MM.1S (cell line): ENCODE data around the gene ZNF205.

Experiments used
- DNase-seq: peaks from one replicate; pipeline ENCODE4 v3.0.0-alpha.2; 2015
- H2AFZ ChIP-seq: fragments of 300-600 bp; sonication (generic); 2 replicates; pipeline ENCODE4 v1.6.0; 2016; ENCODE audit warnings: antibody characterized with exemption, low read length
- H3F3A ChIP-seq: fragments of 300-600 bp; sonication (generic); 2 replicates; pipeline ENCODE4 v1.6.1; 2016; ENCODE audit warnings: mild to moderate bottlenecking, antibody characterized with exemption, low read length, moderate library complexity, mixed read lengths; ENCODE audit not compliant: insufficient read depth
- H3K27ac ChIP-seq: fragments of 300-600 bp; sonication (generic); 2 replicates; pipeline ENCODE4 v1.5.1; 2016; ENCODE audit warnings: mild to moderate bottlenecking, low read length
- H3K27me3 ChIP-seq: fragments of 300-600 bp; sonication (generic); replicated peaks from 2 replicates; pipeline ENCODE4 v1.6.0; 2016; ENCODE audit warnings: low read length; ENCODE audit not compliant: insufficient read depth
- H3K36me3 ChIP-seq: fragments of 300-600 bp; sonication (generic); replicated peaks from 2 replicates; pipeline ENCODE4 v1.6.1; 2016; ENCODE audit warnings: mild to moderate bottlenecking, low read length, mixed read lengths; ENCODE audit not compliant: insufficient read depth
- H3K4me1 ChIP-seq: fragments of 300-600 bp; sonication (generic); 2 replicates; pipeline ENCODE4 v1.6.1; 2016; ENCODE audit warnings: low read length, mixed read lengths
- H3K4me2 ChIP-seq: fragments of 300-600 bp; sonication (generic); 2 replicates; pipeline ENCODE4 v1.6.0; 2016; ENCODE audit warnings: low read depth, low read length
- H3K4me3 ChIP-seq: fragments of 300-600 bp; sonication (generic); 2 replicates; pipeline ENCODE4 v1.5.1; 2016; ENCODE audit warnings: low read length, mixed read lengths
- H3K79me2 ChIP-seq: fragments of 300-600 bp; sonication (generic); 2 replicates; pipeline ENCODE4 v1.6.1; 2016; ENCODE audit warnings: mixed run types, low read length, mixed read lengths
- H3K9ac ChIP-seq: fragments of 300-600 bp; sonication (generic); 2 replicates; pipeline ENCODE4 v1.6.1; 2016; ENCODE audit warnings: low read length, mixed read lengths
- H3K9me2 ChIP-seq: fragments of 300-600 bp; sonication (generic); replicated peaks from 2 replicates; pipeline ENCODE4 v1.6.1; 2016; ENCODE audit warnings: mild to moderate bottlenecking, low read length, mixed read lengths; ENCODE audit not compliant: insufficient read depth
- H3K9me3 ChIP-seq: fragments of 300-600 bp; sonication (generic); replicated peaks from 2 replicates; pipeline ENCODE4 v1.6.1; 2016; ENCODE audit warnings: mild to moderate bottlenecking, low read length, mixed read lengths; ENCODE audit not compliant: insufficient read depth
- H4K20me1 ChIP-seq: fragments of 300-600 bp; sonication (generic); 2 replicates; pipeline ENCODE4 v1.6.1; 2016; ENCODE audit warnings: mild to moderate bottlenecking, low read length, moderate library complexity, mixed read lengths; ENCODE audit not compliant: insufficient read depth
- CTCF ChIP-seq: fragments of 300-600 bp; sonication (generic); IDR thresholded peaks from 2 replicates; pipeline ENCODE4 v1.5.1; 2016; ENCODE audit warnings: antibody characterized with exemption, low read length, mixed read lengths
- EZH2 ChIP-seq: fragments of 300-600 bp; sonication (generic); optimal IDR thresholded peaks from 2 replicates; pipeline ENCODE3; 2017; ENCODE audit warnings: low read depth, mild to moderate bottlenecking, antibody characterized with exemption, low read length, mixed read lengths
- EZH2phosphoT487 ChIP-seq: fragments of 300-600 bp; sonication (generic); IDR thresholded peaks from 2 replicates; pipeline ENCODE4 v1.6.1; 2018; ENCODE audit warnings: antibody characterized with exemption, low read length

The ZNF205 gene

GRCh38 chr16:3122926-3123570, 10.7 kb downstream of the ZNF205 start:
- Histone ChIP-seq H3K9ac (no peak overlapping the region), H3K36me3 (no peaks in the 10 kb centered on the region), H3K79me2 (no peaks in the 10 kb centered on the region), H3K9me3 (no peaks in the 10 kb centered on the region), H3K4me1 (peaks cover 3% of the 10 kb centered on the region), H4K20me1 (no peaks in the 10 kb centered on the region), H3K27ac (no peak overlapping the region), H3K9me2 (no peaks in the 10 kb centered on the region), H3K4me2 (peak overlapping the region; percentile 98; the same call in 1 of the 2 replicates), H2AFZ (no peak overlapping the region), H3K27me3 (peaks cover 7% of the 10 kb centered on the region; the same call in 1 of the 2 replicates), H3F3A (peaks cover 9% of the 10 kb centered on the region; the same call in 1 of the 2 replicates), H3K4me3 (no peak overlapping the region)
- TF ChIP-seq EZH2 (no peak), CTCF (no peak), EZH2phosphoT487 (no peak)
- DNase-seq: no peak

GRCh38 chr16:3123986-3124886, 11.8 kb downstream of the ZNF205 start:
- peak overlapping the region; percentile 95 for H2AFZ ChIP-seq
- H3K4me3 ChIP-seq: peak overlapping the region; percentile 90
- H3K4me1 ChIP-seq: peaks cover 3% of the 10 kb centered on the region
- H3K9ac ChIP-seq: peak overlapping the region; percentile 62; the same call in 1 of the 2 replicates
- peak overlapping the region; percentile 62 for H3K27ac ChIP-seq
- no peaks in the 10 kb centered on the region for H3K9me2 ChIP-seq
- no peaks in the 10 kb centered on the region for H3K9me3 ChIP-seq
- peaks cover 7% of the 10 kb centered on the region; the same call in 1 of the 2 replicates for H3K27me3 ChIP-seq
- peaks cover 11% of the 10 kb centered on the region for H3F3A ChIP-seq
- H4K20me1 ChIP-seq: no peaks in the 10 kb centered on the region
- peak overlapping the region; percentile 98 for H3K4me2 ChIP-seq
- no peaks in the 10 kb centered on the region for H3K79me2 ChIP-seq
- TF ChIP-seq EZH2: no peak
- peak; percentile 33 for TF ChIP-seq CTCF
- no peaks in the 10 kb centered on the region for H3K36me3 ChIP-seq
- peak; percentile 94 for DNase-seq

- H2AFZ ChIP-seq: no peak overlapping the region
- H4K20me1 ChIP-seq: no peaks in the 10 kb centered on the region
- H3K4me1 ChIP-seq: peaks cover 3% of the 10 kb centered on the region
- peaks cover 23% of the 10 kb centered on the region for H3F3A ChIP-seq
- H3K27ac ChIP-seq: no peak overlapping the region
- H3K9ac ChIP-seq: no peak overlapping the region
- TF ChIP-seq EZH2phosphoT487 (no peak), CTCF (no peak), EZH2 (no peak)
- peaks cover 4% of the 10 kb centered on the region; the same call in 1 of the 2 replicates for H3K27me3 ChIP-seq
- no peak for DNase-seq
- peaks cover 4% of the 10 kb centered on the region for H3K79me2 ChIP-seq
- H3K36me3 ChIP-seq: no peaks in the 10 kb centered on the region; the same call in 1 of the 2 replicates
- H3K4me3 ChIP-seq: no peak overlapping the region
- no peaks in the 10 kb centered on the region for H3K9me2 ChIP-seq
- no peaks in the 10 kb centered on the region for H3K9me3 ChIP-seq
- H3K4me2 ChIP-seq: no peak overlapping the region
These were observed 15.4 kb downstream of the ZNF205 start for GRCh38 chr16:3127745-3128144.
